Bronchial epithelial cell (primary cell): ENCODE results near the gene ACTL10. TPM values are rescaled to one million over a fixed set of nuclear protein-coding genes. Genes with fewer than 3 reads are reported as not detected.

Source experiments
- DNase-seq: peaks from one replicate; pipeline ENCODE4 v3.0.0-alpha.2; 2010; ENCODE audit warnings: low read depth
- FAIRE-seq: peaks from 2 replicates; lab custom pipeline; 2011; peaks lifted over from hg19 to GRCh38; lab: Jason Lieb, UNC
- H3K27me3 ChIP-seq: 2 replicates; pipeline ENCODE4 v1.5.1; 2011; ENCODE audit warnings: low read length; ENCODE audit not compliant: control insufficient read depth, insufficient read depth
- H3K36me3 ChIP-seq: 2 replicates; pipeline ENCODE4 v1.5.1; 2011; ENCODE audit warnings: low read length; ENCODE audit not compliant: control insufficient read depth, insufficient read depth
- H3K4me3 ChIP-seq: 2 replicates; pipeline ENCODE4 v1.5.1; 2011; ENCODE audit warnings: mild to moderate bottlenecking, low read depth, low read length, control low read depth
- CTCF ChIP-seq: IDR thresholded peaks from 2 replicates; pipeline ENCODE4 v1.5.1; 2011; ENCODE audit warnings: mild to moderate bottlenecking, moderate library complexity, low read length, control low read depth, inconsistent platforms; ENCODE audit not compliant: insufficient read depth, severe bottlenecking
- total RNA-seq: library from RNA; depleted of rRNA; stranded (reverse); fragments of >200 nt; gene quantifications from 2 replicates; pipeline ENCODE4 v1.2.1, GENCODE V29; 2014

Gene ACTL10
- total RNA-seq, 1 donor from 2014 or later = 1.6 TPM

GRCh38 chr20:33709398-33709797 lies 42.7 kb downstream of the ACTL10 start:
- no peak overlapping the region for H3K4me3 ChIP-seq
- TF ChIP-seq CTCF = no peak
- H3K27me3 ChIP-seq = no peaks in the 10 kb centered on the region
- peaks cover 4% of the 10 kb centered on the region for H3K36me3 ChIP-seq
- no peak for FAIRE-seq
- DNase-seq = no peak

- H3K27me3 ChIP-seq = no peaks in the 10 kb centered on the region
- no peak for DNase-seq
Measured at GRCh38 chr20:33709905-33710541, 43.3 kb downstream of the ACTL10 start.

GRCh38 chr20:33710681-33711445 lies 44.1 kb downstream of the ACTL10 start:
- TF ChIP-seq CTCF = no peak
- FAIRE-seq = no peak
- DNase-seq = no peak
- Histone ChIP-seq H3K36me3 (peaks cover 4% of the 10 kb centered on the region), H3K27me3 (no peaks in the 10 kb centered on the region), H3K4me3 (no peak overlapping the region)

More at GRCh38 chr20:33709905-33710541, 43.3 kb downstream of the ACTL10 start:
- FAIRE-seq = no peak
- no peak for TF ChIP-seq CTCF
- H3K4me3 ChIP-seq = no peak overlapping the region
- H3K36me3 ChIP-seq = peaks cover 4% of the 10 kb centered on the region

- peaks cover 4% of the 10 kb centered on the region for H3K36me3 ChIP-seq
- no peaks in the 10 kb centered on the region for H3K27me3 ChIP-seq
- FAIRE-seq (no peak), DNase-seq (no peak)
- no peak for TF ChIP-seq CTCF
- H3K4me3 ChIP-seq = no peak overlapping the region
Measured at GRCh38 chr20:33711446-33711738, 44.6 kb downstream of the ACTL10 start.

- H3K36me3 ChIP-seq = peaks cover 3% of the 10 kb centered on the region
- no peak for TF ChIP-seq CTCF
- no peaks in the 10 kb centered on the region for H3K27me3 ChIP-seq
- no peak overlapping the region for H3K4me3 ChIP-seq
- DNase-seq (no peak), FAIRE-seq (no peak)
Measured at GRCh38 chr20:33713865-33714367, 47.2 kb downstream of the ACTL10 start.
